OCI-LY3 (cell line): ENCODE results near the gene USP5.

ENCODE experiments used
- H2AFZ ChIP-seq: fragments of 200-600, 300-600 bp; shearing (Covaris generic); 2 replicates; pipeline ENCODE4 v1.6.0; 2014; ENCODE audit warnings: antibody characterized with exemption, low read depth, low read length
- H3K27ac ChIP-seq: fragments of 200-600, 300-600 bp; sonication (generic); 2 replicates; pipeline ENCODE4 v1.5.1; 2014; ENCODE audit warnings: mild to moderate bottlenecking, low read length, moderate library complexity, mixed read lengths
- H3K27me3 ChIP-seq: fragments of 200-600, 300-600 bp; sonication (generic); 2 replicates; pipeline ENCODE4 v1.6.1; 2014; ENCODE audit warnings: low read depth, low read length, mixed read lengths
- H3K36me3 ChIP-seq: fragments of 200-600, 300-600 bp; sonication (generic); replicated peaks from 2 replicates; pipeline ENCODE3; 2014; ENCODE audit warnings: low read depth, low read length, mixed read lengths
- H3K4me1 ChIP-seq: fragments of 300-600, 200-600 bp; sonication (generic); 2 replicates; pipeline ENCODE4 v1.6.1; 2014; ENCODE audit warnings: low read length, mixed read lengths
- H3K4me2 ChIP-seq: fragments of 200-600, 300-600 bp; sonication (generic); 2 replicates; pipeline ENCODE4 v1.6.1; 2014; ENCODE audit warnings: low read length, mixed read lengths
- H3K4me3 ChIP-seq: fragments of 300-600, 200-600 bp; sonication (generic); 2 replicates; pipeline ENCODE4 v1.5.1; 2014; ENCODE audit warnings: antibody characterized with exemption, mild to moderate bottlenecking, low read length, moderate library complexity
- H3K79me2 ChIP-seq: fragments of 300-600, 200-600 bp; shearing (Covaris generic); 2 replicates; pipeline ENCODE4 v1.6.1; 2014; ENCODE audit warnings: mild to moderate bottlenecking, low read length, mixed read lengths
- H3K9ac ChIP-seq: fragments of 300-600, 200-600 bp; shearing (Covaris generic); 2 replicates; pipeline ENCODE4 v1.6.0; 2014; ENCODE audit warnings: mild to moderate bottlenecking, low read length, moderate library complexity
- H3K9me3 ChIP-seq: fragments of 200-600, 300-600 bp; shearing (Covaris generic); 2 replicates; pipeline ENCODE4 v1.6.1; 2014; ENCODE audit warnings: low read length, mixed read lengths; ENCODE audit not compliant: insufficient read depth
- H4K20me1 ChIP-seq: fragments of 200-600, 300-600 bp; sonication (generic); 2 replicates; pipeline ENCODE4 v1.6.1; 2016; ENCODE audit warnings: low read length, mixed read lengths; ENCODE audit not compliant: insufficient read depth
- EZH2phosphoT487 ChIP-seq: fragments of 200-600 bp; shearing (Covaris generic); IDR thresholded peaks from 2 replicates; pipeline ENCODE4 v1.6.1; 2018; ENCODE audit warnings: antibody characterized with exemption, mixed run types, low read depth
- TF ChIP-seq, protein P1 (sequence below): fragments of 200-600, 300-600 bp; sonication (generic); IDR thresholded peaks from 2 replicates; pipeline ENCODE4 v1.5.1; 2014; ENCODE audit warnings: antibody characterized with exemption, low read length, low read depth

USP5 gene

DNA sequence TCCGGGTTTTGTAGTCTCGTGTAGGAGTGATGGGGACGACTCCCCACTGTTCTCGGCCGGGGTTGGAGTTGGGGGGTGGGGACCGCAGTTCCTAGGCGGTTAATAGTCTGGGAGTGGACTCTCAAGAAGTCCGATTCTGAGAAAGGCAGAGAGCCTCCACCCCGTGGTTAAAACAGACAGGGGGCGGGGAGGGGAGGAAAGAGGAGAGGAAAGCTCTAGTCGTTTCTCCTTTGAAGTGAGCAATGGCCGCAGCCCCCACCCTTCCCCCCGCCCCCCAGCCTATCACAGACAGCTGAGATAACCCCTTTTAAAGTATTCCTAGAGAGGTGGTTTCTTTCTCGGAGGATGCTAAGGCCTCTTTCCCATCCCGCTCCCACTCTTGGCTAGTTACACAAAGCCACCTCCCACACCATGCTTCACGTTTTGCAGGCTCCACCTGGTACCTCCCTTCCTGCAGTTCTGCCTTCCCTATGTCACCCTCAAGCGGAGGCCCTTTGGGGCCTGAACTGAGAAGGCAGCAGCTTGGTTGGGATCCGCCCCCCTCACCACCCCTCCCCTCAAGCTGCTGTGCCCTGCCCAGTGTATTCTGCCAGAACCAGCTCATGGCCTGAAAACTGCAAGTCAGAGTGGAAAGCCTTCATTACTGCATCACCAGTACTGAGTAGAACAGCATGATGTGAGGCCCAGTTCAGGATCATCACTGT is 853 bp downstream of the USP5 start:
- Histone ChIP-seq H3K9ac (peak overlapping the region; percentile 72), H3K9me3 (no peaks in the 10 kb centered on the region), H3K4me1 (peaks cover 33% of the 10 kb centered on the region), H2AFZ (no peak overlapping the region), H4K20me1 (no peaks in the 10 kb centered on the region), H3K36me3 (peaks cover 27% of the 10 kb centered on the region), H3K4me2 (peak overlapping the region; percentile 99), H3K27ac (peak overlapping the region; percentile 28), H3K27me3 (no peaks in the 10 kb centered on the region), H3K4me3 (peak overlapping the region; percentile 79), H3K79me2 (peaks cover 40% of the 10 kb centered on the region)
- TF ChIP-seq, protein P1, sequence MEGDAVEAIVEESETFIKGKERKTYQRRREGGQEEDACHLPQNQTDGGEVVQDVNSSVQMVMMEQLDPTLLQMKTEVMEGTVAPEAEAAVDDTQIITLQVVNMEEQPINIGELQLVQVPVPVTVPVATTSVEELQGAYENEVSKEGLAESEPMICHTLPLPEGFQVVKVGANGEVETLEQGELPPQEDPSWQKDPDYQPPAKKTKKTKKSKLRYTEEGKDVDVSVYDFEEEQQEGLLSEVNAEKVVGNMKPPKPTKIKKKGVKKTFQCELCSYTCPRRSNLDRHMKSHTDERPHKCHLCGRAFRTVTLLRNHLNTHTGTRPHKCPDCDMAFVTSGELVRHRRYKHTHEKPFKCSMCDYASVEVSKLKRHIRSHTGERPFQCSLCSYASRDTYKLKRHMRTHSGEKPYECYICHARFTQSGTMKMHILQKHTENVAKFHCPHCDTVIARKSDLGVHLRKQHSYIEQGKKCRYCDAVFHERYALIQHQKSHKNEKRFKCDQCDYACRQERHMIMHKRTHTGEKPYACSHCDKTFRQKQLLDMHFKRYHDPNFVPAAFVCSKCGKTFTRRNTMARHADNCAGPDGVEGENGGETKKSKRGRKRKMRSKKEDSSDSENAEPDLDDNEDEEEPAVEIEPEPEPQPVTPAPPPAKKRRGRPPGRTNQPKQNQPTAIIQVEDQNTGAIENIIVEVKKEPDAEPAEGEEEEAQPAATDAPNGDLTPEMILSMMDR = no peak
- no peak for TF ChIP-seq EZH2phosphoT487

- H3K9me3 ChIP-seq = no peaks in the 10 kb centered on the region
- TF ChIP-seq EZH2phosphoT487 = no peak
- TF ChIP-seq, protein P1 = no peak
- no peak overlapping the region for H3K27ac ChIP-seq
- peak overlapping the region; percentile 99 for H3K4me2 ChIP-seq
- peaks cover 28% of the 10 kb centered on the region for H3K4me1 ChIP-seq
- peaks cover 40% of the 10 kb centered on the region for H3K79me2 ChIP-seq
- peak overlapping the region; percentile 79 for H3K4me3 ChIP-seq
- H4K20me1 ChIP-seq = no peaks in the 10 kb centered on the region
- no peaks in the 10 kb centered on the region for H3K27me3 ChIP-seq
- no peak overlapping the region for H2AFZ ChIP-seq
- peaks cover 29% of the 10 kb centered on the region for H3K36me3 ChIP-seq
- peak overlapping the region; percentile 72; the same call in 1 of the 2 replicates for H3K9ac ChIP-seq
These were observed 1.7 kb downstream of the USP5 start for GRCh38 chr12:6853626-6854025.

DNA sequence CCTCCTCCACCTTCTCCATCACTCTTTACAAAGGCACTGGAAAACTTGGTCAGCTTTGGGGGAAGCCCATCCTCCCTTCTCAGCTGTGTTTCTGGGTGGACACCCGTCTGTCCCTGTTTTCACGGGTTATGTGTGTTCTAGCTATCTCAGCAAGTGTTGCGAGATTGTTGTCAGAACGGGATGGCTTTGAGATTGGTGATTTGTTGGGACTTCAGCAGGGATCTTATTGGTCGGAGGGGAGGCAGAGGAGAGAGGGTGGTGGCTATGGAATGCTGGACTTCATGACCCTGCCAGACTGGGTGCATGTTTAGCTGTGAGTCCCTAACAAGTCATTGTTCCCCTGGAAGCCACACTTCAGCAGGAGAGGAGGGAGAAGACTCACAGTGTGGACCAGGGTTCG is 2.1 kb downstream of the USP5 start:
- Histone ChIP-seq H3K36me3 (peaks cover 29% of the 10 kb centered on the region), H3K9ac (no peak overlapping the region), H3K4me1 (peaks cover 24% of the 10 kb centered on the region)

DNA sequence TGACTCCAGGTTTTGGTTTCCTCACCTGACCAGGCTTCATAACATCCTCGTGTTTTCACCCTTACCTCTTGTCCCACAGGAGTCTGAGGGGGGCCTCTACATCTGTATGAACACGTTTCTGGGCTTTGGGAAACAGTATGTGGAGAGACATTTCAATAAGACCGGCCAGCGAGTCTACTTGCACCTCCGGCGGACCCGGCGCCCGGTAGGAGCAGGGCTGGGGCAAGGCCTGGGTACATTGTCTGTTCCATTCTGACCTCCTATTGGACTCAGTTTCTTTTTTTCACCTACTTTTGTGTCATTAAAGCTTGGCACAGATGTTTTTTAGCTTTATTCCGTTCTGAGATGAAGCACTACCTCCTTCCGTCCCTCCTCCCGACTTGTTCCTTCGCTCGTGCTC is 3.4 kb downstream of the USP5 start:
- Histone ChIP-seq H3K79me2 (peaks cover 29% of the 10 kb centered on the region), H3K4me1 (peaks cover 11% of the 10 kb centered on the region), H2AFZ (no peak overlapping the region), H3K27ac (no peak overlapping the region), H3K9ac (no peak overlapping the region), H3K4me2 (no peak overlapping the region), H3K27me3 (no peaks in the 10 kb centered on the region), H3K4me3 (no peak overlapping the region), H3K36me3 (peaks cover 25% of the 10 kb centered on the region), H3K9me3 (no peaks in the 10 kb centered on the region), H4K20me1 (no peaks in the 10 kb centered on the region)
- TF ChIP-seq, protein P1 = no peak
- no peak for TF ChIP-seq EZH2phosphoT487

More for the DNA sequence above, 2.1 kb downstream of the USP5 start:
- TF ChIP-seq EZH2phosphoT487 = no peak
- TF ChIP-seq, protein P1 = no peak
- H3K4me2 ChIP-seq = no peak overlapping the region
- no peaks in the 10 kb centered on the region for H4K20me1 ChIP-seq
- no peaks in the 10 kb centered on the region for H3K9me3 ChIP-seq
- no peak overlapping the region for H3K4me3 ChIP-seq
- H3K27me3 ChIP-seq = no peaks in the 10 kb centered on the region
- H2AFZ ChIP-seq = no peak overlapping the region
- peaks cover 40% of the 10 kb centered on the region for H3K79me2 ChIP-seq
- no peak overlapping the region for H3K27ac ChIP-seq
